LoVo (cell line): ENCODE data around the gene UBE2J1.
"Not testable (repeated sequence)": the region's sequence is repeated elsewhere in the genome, so short reads cannot be mapped to it uniquely, and the experiment has no call there.

Source experiments
- DNase-seq: peaks from one replicate; pipeline ENCODE4 v3.0.0-alpha.2; 2016; ENCODE audit warnings: low spot score

Gene UBE2J1

GRCh38 chr6:89352278-89353117, at the start of gene UBE2J1:
UBE2J1 (minus strand) TSS chr6:89352722; CDS start chr6:89352569, 153 bp downstream.
- DNase-seq: peak; percentile 90

GRCh38 chr6:89400912-89401399, 48.4 kb upstream of the UBE2J1 start:
- no peak for DNase-seq

GRCh38 chr6:89400050-89400449, 47.5 kb upstream of the UBE2J1 start:
- no peak for DNase-seq

- DNase-seq: no peak
Observed at GRCh38 chr6:89398762-89399525, 46.4 kb upstream of the UBE2J1 start.

- not testable (repeated sequence) for DNase-seq
Observed at GRCh38 chr6:89397884-89398283, 45.4 kb upstream of the UBE2J1 start.

GRCh38 chr6:89393659-89394058, 41.1 kb upstream of the UBE2J1 start:
- DNase-seq: no peak

GRCh38 chr6:89392823-89393222, 40.3 kb upstream of the UBE2J1 start:
- DNase-seq: no peak

- DNase-seq: no peak
Observed at GRCh38 chr6:89388846-89389245, 36.3 kb upstream of the UBE2J1 start.

GRCh38 chr6:89387516-89388201, 35.1 kb upstream of the UBE2J1 start:
- no peak for DNase-seq

GRCh38 chr6:89386917-89387491, 34.5 kb upstream of the UBE2J1 start:
- no peak for DNase-seq

GRCh38 chr6:89385846-89386245, 33.3 kb upstream of the UBE2J1 start:
- DNase-seq: no peak

GRCh38 chr6:89385156-89385667, 32.7 kb upstream of the UBE2J1 start:
- no peak for DNase-seq

GRCh38 chr6:89381031-89381430, 28.5 kb upstream of the UBE2J1 start:
- DNase-seq: no peak

- DNase-seq: no peak
Observed at GRCh38 chr6:89379281-89379680, 26.8 kb upstream of the UBE2J1 start.

- DNase-seq: no peak
Observed at GRCh38 chr6:89378628-89379027, 26.1 kb upstream of the UBE2J1 start.

- DNase-seq: no peak
Observed at GRCh38 chr6:89375427-89376267, 23.1 kb upstream of the UBE2J1 start.

- no peak for DNase-seq
Observed at GRCh38 chr6:89372506-89372901, 20.0 kb upstream of the UBE2J1 start.

- DNase-seq: peak; percentile 43
Observed at GRCh38 chr6:89371849-89372505, 19.5 kb upstream of the UBE2J1 start.

GRCh38 chr6:89368999-89369398, 16.5 kb upstream of the UBE2J1 start:
- no peak for DNase-seq

GRCh38 chr6:89368107-89368506, 15.6 kb upstream of the UBE2J1 start:
- DNase-seq: peak; percentile 44
